HG03521 (cell line): Measurements from ENCODE around the gene ZC3H10.
"Not testable (repeated sequence)": the region's sequence is repeated elsewhere in the genome, so short reads cannot be mapped to it uniquely, and the experiment has no call there.

ENCODE experiments used
- ATAC-seq: cut with Tn5 transposase; IDR thresholded peaks from one replicate; pipeline ENCODE4 v1.9.1; 2021; ENCODE audit warnings: mild to moderate bottlenecking, moderate library complexity; ENCODE audit not compliant: unreplicated experiment

ZC3H10 gene

DNA sequence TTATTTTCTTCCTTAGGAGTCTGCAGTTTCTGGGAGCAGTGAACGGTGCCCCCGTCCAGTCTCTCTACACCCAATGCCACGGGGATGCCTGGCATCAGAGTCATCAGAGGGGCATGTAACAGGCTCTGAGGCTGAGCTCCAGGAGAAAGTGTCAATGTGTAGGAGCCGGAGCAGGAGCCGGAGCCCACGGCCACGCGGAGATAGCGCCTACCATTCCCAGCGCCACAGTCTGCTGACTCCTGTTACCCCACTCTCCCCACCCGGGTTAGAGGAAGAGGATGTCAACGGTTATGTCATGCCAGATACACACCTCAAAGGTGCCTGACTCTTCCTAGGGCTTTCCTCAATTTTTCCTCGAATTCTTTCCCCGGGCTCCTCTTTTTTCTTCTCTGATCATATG lies 17.0 kb upstream of the ZC3H10 start:
- ATAC-seq = no peak

DNA sequence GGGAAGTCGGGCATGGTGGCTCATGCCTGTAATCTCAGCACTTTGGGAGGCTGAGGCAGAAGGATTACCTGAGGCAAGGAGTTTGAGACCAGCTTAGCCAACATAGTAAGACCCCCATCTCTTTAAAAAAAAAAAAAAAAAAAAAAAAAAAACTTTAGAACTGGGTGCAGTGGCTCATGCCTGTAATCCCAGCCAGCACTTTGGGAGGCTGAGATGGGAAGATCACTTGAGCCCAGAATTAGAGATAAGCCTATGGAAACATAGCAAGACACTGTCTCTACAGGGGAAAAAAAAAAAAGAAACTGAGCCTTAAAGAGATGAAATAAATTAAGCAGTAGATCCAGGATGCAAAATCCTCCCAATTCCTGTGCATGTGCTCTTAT lies 15.4 kb upstream of the ZC3H10 start:
- ATAC-seq = no peak

DNA sequence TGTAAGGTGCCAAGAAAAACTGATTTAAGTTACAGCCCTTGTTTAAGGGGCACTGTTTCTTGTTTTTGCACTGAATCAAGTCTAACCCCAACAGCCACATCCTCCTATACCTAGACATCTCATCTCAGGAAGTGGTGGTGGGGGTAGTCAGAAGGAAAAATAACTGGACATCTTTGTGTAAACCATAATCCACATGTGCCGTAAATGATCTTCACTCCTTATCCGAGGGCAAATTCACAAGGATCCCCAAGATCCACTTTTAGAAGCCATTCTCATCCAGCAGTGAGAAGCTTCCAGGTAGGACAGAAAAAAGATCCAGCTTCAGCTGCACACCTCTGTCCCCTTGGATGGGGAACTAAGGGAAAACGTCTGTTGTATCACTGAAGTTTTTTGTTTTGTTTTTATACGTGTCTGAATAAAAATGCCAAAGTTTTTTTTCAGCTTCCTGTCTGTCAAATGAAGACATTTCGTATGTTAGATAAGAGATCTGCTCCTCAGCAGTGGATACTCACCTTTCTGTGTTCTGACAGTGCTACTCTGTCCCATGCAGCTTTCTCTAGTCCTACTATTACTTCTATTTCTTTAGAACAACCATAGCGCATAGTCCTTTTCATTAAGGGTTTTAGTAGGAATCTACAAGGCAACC lies 14.9 kb upstream of the ZC3H10 start:
- ATAC-seq = no peak

DNA sequence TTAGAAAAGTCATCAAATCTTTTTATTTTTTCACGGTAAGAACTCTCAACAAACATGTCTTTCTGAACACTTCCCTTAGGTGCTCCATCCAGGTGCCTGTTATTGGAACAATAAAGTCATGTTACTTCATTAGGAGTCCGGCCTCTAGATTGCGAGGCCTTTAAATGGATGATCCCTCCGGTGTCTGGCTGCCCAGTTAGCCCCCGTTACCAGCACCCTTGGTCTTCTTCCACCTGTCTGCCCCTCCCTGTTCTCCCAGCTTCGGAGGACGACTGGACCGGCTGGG lies 14.3 kb upstream of the ZC3H10 start:
- no peak for ATAC-seq

DNA sequence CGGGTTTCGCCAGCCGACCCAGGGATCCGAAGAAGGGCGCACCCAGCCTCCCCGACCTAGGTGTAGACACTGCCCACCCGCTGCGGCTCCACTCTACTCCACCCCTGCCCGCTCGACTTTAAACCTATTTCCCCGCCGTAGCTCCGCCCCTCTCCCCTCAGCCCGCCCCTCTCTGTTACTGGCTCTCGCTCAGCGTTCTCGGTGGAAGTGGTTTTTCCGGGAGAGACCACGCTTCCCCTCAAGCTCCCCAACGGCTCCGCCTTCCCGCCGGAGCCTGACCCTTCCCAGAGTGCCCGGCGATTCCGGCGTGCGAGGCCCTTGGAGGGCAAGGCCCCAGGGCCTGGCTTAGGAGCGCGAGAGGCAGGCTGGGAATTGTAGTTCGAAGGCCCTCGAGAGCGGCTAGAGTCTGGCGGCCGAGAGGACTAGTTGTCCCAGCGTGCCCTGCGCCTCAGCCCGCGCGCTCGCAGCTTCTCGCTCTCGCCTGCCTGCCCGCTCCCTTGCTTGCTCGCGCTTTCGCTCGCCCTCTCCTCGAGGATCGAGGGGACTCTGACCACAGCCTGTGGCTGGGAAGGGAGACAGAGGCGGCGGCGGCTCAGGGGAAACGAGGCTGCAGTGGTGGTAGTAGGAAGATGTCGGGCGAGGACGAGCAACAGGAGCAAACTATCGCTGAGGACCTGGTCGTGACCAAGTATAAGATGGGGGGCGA lies 13.8 kb upstream of the ZC3H10 start, which contains the start of gene PA2G4:
TSS of gene PA2G4 (plus strand) at position 451 of the 706 bp plus-strand sequence. CDS start at position 630, 179 bp downstream.
- peak; percentile 91 for ATAC-seq

DNA sequence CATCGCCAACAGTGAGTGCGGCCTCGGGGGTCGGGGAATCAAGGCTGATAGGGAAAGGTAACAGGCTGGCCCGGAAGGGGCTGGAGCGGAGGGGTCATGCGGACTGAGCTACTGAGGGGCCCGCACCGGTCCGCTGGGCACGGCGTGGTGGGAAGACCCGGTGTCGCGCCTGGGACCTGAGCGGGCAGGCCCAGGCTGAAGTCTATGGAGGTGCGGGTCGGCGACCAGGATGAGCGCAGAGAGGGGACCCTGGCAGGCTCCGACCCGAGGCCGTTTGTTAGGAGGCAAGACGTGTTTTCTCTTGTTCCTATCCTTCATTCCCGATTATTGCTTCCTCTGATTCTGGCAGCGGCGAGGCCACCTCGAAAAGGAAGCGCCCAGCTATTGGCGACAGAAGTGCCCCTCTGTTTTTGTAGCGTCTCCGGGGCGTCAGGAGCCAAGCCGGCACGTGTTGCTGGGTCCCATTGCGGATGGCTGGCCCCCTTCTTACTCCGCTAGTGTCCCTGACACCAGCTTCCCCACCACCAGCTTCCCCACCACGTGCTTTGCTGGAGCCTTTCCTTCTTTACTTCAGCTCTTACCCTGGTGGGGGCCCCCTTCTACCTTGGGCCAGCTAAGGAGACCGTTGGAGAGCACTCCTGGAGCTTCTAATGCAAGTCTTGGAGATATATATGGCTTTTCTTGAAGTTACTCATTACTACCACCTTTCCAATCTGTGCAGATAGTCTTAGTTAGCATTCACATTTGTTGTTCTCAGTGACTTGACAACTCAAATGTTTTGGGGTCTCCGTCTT lies 13.1 kb upstream of the ZC3H10 start:
- no peak for ATAC-seq

DNA sequence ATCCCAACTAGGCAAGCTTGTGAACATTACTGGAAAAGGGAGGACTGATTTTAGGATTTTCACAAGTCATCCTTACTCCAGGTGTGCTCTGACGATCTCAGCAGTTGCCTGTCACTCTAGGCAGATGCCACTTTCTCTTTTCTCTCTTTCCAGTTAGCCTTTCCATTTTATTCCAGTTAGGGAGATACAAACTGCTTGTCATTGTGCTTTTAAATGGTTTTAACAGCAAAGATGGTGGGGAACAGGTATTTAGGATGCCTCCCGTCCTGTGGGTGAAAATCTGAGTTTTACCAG lies 12.5 kb upstream of the ZC3H10 start:
- ATAC-seq = no peak

DNA sequence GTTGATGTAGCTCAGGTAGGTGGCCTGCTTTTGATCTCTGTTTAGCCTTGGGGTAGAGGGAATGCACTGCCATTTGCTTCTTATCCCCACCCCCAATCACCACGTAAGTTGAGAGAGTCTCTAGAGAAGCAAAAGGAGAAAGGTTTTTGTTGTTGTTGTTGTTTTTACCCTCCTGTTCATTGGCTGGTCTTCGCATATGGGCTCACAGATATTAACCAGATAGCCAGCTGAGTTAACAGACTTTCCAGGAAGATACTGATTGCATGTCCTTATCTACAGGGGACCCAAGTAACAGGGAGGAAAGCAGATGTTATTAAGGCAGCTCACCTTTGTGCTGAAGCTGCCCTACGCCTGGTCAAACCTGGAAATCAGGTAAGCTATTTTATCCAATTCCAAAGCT lies 10.8 kb upstream of the ZC3H10 start:
- no peak for ATAC-seq

DNA sequence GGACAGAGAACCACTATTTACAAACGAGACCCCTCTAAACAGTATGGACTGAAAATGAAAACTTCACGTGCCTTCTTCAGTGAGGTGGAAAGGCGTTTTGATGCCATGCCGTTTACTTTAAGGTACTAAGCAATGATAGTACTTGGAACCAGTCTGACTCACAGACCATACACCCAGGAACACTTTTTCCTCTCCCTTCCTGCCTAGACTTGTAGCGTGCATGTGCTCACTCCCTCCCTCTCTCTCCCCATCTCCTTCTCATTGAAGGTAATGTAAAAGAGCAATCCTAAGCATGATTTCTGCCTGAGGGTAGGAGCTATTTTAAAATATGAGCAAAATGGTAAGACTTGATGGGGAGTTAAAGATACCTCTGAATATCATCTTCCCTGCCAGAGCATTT lies 7.5 kb upstream of the ZC3H10 start:
- ATAC-seq = no peak

DNA sequence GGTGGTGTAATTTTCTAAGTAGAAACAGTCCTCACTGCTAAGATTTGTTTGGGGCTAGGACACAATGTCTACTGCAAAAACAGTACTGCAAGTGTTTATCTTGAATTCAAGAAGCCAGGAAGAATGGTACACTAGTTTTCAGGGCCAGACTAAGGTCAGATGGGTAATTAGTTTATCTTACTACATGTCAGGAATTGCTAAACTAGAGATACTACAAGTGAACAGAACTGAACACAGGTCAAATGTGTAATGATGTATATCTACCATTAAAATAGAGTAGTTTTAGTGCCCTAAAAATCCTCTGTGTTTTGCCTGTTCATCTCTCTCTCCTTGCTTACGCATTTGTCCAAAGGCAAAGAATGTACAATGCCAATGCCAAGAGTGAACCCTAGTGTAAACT lies 4.0 kb upstream of the ZC3H10 start:
- no peak for ATAC-seq

DNA sequence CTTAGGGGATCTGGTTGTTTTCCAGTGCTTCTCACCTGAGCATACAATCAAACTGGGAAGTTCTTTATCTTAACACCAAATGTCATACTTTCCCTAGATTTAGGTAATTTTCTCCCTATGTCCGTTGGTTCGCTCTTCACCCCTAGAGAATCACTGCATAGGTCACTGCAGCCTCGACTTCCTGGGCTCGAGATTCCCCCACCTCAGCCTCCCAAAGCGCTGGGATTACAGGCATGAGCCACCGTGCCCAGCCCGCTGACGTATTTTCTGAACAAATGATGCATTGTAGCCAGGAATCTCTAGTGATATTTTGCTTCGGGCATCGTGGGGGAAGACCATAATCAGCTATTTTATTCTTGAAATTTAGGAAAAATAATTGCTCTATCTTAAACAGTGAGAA lies 2.7 kb upstream of the ZC3H10 start:
- no peak for ATAC-seq

DNA sequence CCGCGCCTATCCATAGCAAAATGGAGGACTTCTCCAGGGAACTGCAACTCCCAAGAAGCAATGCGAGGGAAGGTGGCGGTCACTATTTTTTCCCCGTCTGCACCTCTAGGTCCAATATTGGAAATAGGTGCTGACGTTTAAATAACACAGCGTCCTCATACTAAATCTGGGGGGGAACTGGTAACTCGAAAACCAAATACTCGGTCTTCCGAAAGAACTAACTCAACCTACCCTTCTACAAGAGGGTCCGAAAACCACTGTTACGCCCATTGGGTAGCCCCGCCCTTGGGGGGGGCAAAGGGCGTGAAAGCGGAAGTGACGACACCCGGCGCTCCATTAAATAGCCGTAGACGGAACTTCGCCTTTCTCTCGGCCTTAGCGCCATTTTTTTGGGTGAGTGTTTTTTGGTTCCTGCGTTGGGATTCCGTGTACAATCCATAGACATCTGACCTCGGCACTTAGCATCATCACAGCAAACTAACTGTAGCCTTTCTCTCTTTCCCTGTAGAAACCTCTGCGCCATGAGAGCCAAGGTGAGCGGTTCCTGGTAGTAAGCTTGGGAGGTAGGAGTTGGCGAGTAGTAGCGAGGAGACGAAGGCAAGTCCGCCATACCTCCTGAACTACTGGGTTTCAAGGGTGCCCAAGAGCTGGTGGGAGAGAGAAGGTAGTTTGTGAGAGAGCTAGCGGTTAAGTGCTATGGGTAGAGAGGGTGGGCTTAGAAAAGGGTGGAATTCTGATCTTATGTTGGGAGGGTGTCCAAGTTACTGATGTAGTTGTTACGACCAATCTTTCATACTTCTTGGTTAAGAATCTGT lies 1.6 kb upstream of the ZC3H10 start, which contains the start of gene RPL41:
TSS of gene RPL41 (plus strand) at position 367 of the 815 bp plus-strand sequence.
- peak; percentile 44 for ATAC-seq

DNA sequence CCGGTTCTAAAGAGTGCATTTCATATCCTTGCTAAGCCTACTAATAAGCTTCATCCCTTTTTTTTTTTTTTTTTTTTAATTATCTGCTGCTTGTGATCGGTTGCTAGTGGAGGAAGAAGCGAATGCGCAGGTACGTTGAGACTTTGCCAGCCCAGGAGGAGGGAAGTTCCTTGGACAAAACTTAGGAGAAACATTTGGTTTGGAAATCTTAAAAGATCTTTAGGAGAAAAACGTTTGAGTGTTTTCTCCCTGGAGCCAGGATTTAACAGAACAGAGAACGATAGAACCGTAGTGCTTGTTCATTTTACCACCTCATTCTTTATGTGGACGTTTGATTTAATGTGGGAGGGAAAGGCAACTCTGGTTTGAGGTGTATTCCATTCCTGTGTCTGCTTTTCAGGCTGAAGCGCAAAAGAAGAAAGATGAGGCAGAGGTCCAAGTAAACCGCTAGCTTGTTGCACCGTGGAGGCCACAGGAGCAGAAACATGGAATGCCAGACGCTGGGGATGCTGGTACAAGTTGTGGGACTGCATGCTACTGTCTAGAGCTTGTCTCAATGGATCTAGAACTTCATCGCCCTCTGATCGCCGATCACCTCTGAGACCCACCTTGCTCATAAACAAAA lies 872 bp upstream of the ZC3H10 start:
- not testable (repeated sequence) for ATAC-seq

DNA sequence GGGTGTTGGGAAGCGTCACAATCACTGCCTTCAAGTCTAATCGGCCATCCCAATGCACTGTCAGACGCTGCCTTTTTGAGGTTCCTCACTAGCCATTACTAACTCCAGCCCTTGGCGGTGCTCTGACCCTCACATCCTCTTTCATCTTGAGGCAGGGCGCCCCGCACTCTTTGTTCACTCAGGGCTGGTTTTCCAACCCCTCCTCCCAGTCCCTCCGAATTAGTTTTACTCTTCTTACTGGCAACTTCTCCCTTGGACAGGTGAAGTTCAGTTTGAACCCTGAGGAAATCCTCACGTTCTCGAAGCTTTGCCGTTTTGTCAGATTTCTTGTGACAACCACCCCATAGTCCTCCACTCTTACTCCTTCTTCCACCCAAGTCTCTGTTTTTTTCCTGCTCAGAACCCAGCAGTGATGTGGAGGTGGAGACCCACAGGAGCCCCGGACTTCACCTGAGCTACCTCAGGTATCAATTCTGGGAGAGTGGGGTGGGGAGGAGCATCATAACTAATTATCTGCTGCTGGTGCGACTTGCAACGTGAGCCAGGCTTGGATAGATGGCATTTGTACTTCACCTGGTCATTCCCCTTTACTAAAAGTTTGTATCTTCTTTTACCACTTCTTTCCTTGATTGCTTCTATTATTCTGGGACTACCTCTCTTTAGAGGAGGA lies 757 bp downstream of the ZC3H10 start:
- ATAC-seq = peak; percentile 3

DNA sequence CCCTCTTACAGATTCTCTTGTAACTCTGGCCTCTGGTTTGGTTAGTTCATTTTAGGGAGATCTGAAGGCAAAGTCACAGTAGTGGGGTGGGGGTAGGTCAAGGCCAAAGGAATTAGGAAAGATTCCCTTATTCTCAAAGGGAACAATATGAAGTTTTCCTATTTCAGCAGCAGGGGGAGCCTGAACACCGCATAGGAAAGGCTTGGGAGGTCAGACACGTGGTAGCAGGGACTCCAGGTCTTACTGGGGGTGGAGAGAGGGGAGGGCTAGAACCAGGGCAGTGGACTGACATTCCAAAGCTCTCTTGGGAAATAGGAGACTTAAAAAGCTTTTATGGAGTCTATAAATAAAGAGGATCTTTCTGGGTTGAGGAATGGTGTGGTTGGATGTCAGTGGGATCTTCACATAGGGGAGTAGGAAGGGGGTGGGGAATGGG lies 1.3 kb downstream of the ZC3H10 start:
- no peak for ATAC-seq

DNA sequence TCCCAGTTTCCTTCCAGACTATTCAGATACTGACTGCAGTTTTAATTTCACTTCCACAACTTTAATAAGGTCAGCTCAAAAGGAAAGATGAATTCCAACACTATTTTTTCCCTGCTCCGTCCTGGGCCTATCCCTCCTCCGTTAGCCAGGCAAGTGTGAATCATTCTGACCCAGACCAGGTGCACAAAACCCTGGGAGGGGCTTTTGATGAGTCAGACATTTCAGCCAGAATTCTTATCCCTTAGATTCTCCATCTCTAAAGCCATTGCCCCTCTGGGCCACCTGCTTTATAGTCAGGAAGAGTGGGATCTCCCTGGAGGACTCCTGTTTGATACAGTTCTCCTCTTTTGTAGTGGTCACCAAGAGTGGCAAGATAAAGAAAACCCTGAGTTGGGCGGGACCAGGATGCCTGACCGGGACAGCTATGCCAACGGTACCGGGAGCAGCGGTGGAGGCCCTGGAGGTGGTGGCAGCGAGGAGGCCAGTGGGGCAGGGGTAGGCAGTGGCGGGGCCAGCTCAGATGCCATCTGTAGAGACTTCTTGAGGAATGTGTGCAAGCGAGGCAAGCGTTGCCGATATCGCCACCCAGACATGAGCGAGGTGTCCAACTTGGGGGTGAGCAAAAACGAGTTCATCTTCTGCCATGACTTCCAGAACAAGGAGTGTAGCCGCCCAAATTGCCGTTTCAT lies 2.2 kb downstream of the ZC3H10 start:
- ATAC-seq = no peak

DNA sequence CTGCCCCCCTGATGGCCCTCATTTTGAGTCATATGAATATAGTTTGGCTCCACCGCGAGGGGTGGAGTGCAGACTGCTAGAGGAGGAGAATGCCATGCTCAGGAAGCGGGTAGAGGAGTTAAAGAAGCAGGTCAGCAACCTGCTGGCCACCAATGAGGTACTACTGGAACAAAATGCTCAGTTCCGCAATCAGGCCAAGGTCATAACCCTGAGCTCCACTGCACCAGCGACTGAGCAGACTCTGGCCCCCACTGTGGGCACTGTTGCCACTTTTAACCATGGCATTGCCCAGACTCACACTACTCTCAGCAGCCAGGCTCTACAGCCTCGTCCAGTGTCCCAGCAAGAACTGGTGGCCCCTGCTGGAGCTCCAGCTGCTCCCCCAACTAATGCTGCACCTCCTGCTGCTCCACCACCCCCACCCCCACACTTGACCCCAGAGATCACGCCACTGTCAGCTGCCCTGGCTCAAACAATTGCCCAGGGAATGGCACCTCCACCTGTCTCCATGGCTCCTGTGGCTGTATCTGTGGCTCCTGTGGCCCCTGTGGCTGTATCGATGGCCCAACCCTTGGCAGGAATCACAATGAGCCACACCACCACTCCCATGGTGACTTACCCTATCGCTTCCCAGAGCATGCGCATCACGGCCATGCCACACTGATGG lies 3.3 kb downstream of the ZC3H10 start:
- ATAC-seq = no peak

DNA sequence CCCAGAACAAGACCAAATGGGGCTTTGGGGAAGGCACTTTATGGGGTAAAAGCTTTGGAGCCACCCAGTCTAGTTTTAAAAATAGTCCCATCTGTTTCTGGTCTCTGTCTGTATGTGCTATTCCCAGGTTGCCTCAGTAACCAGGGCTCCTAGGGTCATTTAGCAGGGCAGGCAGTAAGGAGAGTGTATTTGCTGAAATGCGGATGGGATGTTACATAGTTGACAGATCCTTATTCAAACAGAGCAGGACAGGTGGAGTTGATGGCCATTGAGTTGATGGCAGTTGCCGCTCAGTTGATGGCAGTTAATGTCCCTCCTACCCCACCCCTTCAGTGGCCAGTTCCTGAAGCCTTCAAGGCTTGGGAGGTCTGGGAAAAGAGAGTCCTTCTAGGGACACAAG lies 4.6 kb downstream of the ZC3H10 start:
- no peak for ATAC-seq

DNA sequence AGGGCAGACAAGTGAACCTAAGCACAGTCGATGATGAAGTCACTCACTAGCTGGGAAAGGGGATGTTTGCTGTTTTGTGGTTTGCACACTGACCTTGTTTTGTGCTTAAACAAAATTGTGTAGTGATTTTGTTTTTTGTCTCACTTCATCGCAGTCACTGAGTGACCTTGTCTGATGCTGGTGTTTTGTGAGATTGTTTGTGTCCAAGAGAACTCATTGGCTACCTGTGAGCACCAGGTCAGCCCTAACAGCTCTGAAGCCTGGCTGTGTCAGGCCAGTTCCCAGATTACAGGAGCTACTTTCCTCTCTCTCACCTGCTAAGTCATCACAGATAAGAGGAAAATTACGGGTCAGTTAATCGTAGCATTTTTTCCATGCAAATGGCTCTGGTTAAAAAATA lies 6.1 kb downstream of the ZC3H10 start:
- no peak for ATAC-seq
